Activated T-cell treated with anti-CD3 and anti-CD28 coated beads, Interleukin-2, amount 50 U/mL, for 24 hours (primary cell): ENCODE results near the gene CCDC40.
A peak's percentile ranks its signal among the peaks of the same experiment; 100 is the strongest.

Source experiments
- DNase-seq: peaks from one replicate; pipeline ENCODE4 v3.0.0-alpha.2; 2020
- H3K27ac Mint-ChIP-seq: 2 replicates; pipeline ENCODE4 v1.8.0; 2020; ENCODE audit warnings: mild to moderate bottlenecking, mixed read lengths
- H3K27me3 Mint-ChIP-seq: 2 replicates; pipeline ENCODE4 v1.8.0; 2020; ENCODE audit warnings: mixed read lengths
- H3K36me3 Mint-ChIP-seq: 2 replicates; pipeline ENCODE4 v1.8.0; 2020; ENCODE audit warnings: low read depth, mixed read lengths
- H3K4me1 Mint-ChIP-seq: 2 replicates; pipeline ENCODE4 v1.8.0; 2020; ENCODE audit warnings: low read depth, mixed read lengths
- H3K4me3 Mint-ChIP-seq: 2 replicates; pipeline ENCODE4 v1.8.0; 2020; ENCODE audit warnings: mild to moderate bottlenecking, moderate library complexity, mixed read lengths
- H3K9me3 Mint-ChIP-seq: 2 replicates; pipeline ENCODE4 v1.8.0; 2020; ENCODE audit warnings: mixed read lengths

CCDC40 gene

DNA sequence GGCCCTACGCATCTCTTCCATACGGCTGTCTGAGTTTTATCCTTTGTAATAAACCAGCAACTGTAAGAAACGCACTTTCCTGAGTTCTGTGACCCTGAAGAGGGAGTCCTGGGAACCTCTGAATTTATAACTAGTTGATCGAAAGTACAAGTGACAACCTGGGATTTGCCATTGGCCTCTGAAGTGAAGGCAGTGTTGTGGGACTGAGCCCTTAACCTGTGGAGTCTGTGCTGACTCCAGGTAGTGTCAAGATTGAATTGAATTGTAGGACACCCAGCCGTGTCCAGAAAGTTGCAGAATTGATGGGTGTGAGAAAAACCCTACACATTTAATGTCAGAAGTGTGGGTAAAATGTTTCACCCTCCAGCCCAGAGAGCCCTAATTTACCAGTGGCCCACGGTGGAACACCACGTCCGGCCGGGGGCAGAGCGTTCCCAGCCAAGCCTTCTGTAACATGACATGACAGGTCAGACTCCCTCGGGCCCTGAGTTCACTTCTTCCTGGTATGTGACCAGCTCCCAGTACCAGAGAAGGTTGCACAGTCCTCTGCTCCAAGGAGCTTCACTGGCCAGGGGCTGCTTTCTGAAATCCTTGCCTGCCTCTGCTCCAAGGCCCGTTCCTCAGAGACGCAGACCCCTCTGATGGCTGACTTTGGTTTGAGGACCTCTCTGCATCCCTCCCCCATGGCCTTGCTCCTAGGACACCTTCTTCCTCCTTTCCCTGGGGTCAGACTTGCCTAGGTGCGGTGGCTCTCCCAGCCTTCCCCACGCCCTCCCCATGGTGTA is 66.4 kb downstream of the CCDC40 start:
- Mint-ChIP-seq H3K27me3 (no peaks in the 10 kb centered on the region), H3K27ac (peak overlapping the region; percentile 90), H3K9me3 (no peaks in the 10 kb centered on the region), H3K36me3 (peaks cover 15% of the 10 kb centered on the region), H3K4me3 (peak overlapping the region; percentile 91), H3K4me1 (peaks cover 32% of the 10 kb centered on the region)
- no peak for DNase-seq

DNA sequence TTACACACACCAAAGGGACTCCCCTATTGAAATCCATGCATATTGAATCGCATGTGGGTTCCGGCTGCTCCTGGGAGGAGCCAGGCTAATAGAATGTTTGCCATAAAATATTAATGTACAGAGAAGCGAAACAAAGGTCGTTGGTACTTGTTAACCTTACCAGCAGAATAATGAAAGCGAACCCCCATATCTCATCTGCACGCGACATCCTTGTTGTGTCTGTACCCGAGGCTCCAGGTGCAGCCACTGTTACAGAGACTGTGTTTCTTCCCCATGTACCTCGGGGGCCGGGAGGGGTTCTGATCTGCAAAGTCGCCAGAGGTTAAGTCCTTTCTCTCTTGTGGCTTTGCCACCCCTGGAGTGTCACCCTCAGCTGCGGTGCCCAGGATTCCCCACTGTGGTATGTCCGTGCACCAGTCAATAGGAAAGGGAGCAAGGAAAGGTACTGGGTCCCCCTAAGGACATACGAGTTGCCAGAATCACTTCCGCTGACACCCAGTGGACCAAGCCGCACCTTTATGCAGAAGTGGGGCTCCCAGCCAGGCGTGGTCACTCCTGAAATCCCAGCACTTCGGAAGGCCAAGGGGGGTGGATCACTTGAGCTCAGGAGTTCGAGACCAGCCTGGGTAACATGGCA is 67.1 kb downstream of the CCDC40 start:
- peak overlapping the region; percentile 91 for H3K4me3 Mint-ChIP-seq
- H3K36me3 Mint-ChIP-seq = peaks cover 15% of the 10 kb centered on the region

DNA sequence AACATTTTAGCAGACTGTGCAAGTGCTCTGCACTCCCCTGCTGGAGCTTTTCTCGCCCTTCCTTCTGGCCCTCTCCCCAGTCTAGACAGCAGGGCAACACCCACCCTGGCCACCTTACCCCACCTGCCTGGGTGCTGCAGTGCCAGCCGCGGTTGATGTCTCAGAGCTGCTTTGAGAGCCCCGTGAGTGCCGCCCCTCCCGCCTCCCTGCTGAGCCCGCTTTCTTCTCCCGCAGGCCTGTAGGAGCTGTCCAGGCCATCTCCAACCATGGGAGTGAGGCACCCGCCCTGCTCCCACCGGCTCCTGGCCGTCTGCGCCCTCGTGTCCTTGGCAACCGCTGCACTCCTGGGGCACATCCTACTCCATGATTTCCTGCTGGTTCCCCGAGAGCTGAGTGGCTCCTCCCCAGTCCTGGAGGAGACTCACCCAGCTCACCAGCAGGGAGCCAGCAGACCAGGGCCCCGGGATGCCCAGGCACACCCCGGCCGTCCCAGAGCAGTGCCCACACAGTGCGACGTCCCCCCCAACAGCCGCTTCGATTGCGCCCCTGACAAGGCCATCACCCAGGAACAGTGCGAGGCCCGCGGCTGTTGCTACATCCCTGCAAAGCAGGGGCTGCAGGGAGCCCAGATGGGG is 68.0 kb downstream of the CCDC40 start:
- Mint-ChIP-seq H3K9me3 (no peaks in the 10 kb centered on the region), H3K27me3 (no peaks in the 10 kb centered on the region), H3K4me1 (peaks cover 30% of the 10 kb centered on the region), H3K36me3 (peaks cover 15% of the 10 kb centered on the region), H3K4me3 (no peak overlapping the region), H3K27ac (no peak overlapping the region)
- DNase-seq = no peak

More for the DNA sequence above, 67.1 kb downstream of the CCDC40 start:
- Mint-ChIP-seq H3K27ac (no peak overlapping the region), H3K9me3 (no peaks in the 10 kb centered on the region), H3K4me1 (peaks cover 32% of the 10 kb centered on the region), H3K27me3 (no peaks in the 10 kb centered on the region)
- DNase-seq = no peak

DNA sequence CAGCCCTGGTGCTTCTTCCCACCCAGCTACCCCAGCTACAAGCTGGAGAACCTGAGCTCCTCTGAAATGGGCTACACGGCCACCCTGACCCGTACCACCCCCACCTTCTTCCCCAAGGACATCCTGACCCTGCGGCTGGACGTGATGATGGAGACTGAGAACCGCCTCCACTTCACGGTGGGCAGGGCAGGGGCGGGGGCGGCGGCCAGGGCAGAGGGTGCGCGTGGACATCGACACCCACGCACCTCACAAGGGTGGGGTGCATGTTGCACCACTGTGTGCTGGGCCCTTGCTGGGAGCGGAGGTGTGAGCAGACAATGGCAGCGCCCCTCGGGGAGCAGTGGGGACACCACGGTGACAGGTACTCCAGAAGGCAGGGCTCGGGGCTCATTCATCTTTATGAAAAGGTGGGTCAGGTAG is 68.5 kb downstream of the CCDC40 start:
- H3K4me3 Mint-ChIP-seq = no peak overlapping the region
- no peaks in the 10 kb centered on the region for H3K9me3 Mint-ChIP-seq
- no peak for DNase-seq
- peaks cover 25% of the 10 kb centered on the region for H3K4me1 Mint-ChIP-seq
- H3K27ac Mint-ChIP-seq = no peak overlapping the region
- peaks cover 15% of the 10 kb centered on the region for H3K36me3 Mint-ChIP-seq
- no peaks in the 10 kb centered on the region for H3K27me3 Mint-ChIP-seq

DNA sequence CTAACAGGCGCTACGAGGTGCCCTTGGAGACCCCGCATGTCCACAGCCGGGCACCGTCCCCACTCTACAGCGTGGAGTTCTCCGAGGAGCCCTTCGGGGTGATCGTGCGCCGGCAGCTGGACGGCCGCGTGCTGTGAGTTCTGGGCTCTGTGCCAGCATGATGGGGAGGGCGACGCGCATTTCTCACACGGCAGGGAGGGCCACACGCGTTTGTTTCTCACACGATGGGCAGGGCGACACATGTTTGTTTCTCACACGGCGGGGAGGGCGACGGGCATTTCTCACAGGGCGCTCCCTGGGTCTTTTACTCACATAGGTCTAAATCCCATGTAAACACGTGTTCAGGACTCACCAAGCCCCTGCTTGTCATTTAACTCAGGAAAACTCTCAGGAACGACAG is 69.3 kb downstream of the CCDC40 start:
- Mint-ChIP-seq H3K4me1 (peaks cover 17% of the 10 kb centered on the region), H3K27ac (no peak overlapping the region), H3K36me3 (peaks cover 15% of the 10 kb centered on the region), H3K27me3 (no peaks in the 10 kb centered on the region), H3K9me3 (no peaks in the 10 kb centered on the region), H3K4me3 (no peak overlapping the region)
- no peak for DNase-seq

DNA sequence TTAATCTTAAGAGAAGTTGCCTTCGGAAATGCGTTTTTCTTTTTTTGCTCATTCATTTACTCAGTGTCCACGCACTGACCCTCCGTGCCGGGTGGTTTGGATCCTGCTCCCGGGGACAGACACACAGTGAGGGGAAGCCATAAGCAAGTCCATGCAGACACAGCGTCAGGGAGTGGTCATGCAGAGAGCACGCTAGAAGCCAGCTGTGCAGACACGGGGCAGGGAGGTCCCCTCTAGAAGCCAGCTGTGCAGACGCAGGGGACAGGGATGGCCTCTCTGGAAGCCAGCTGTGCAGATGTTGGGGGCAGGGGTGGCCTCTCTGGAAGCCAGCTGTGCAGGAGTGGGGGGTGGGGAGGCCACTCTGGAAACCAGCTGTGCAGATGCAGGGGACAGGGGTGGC is 69.7 kb downstream of the CCDC40 start:
- peaks cover 14% of the 10 kb centered on the region for H3K4me1 Mint-ChIP-seq
- H3K4me3 Mint-ChIP-seq = no peak overlapping the region
- no peaks in the 10 kb centered on the region for H3K9me3 Mint-ChIP-seq
- H3K36me3 Mint-ChIP-seq = peaks cover 15% of the 10 kb centered on the region
- H3K27me3 Mint-ChIP-seq = no peaks in the 10 kb centered on the region
- H3K27ac Mint-ChIP-seq = no peak overlapping the region
- no peak for DNase-seq

DNA sequence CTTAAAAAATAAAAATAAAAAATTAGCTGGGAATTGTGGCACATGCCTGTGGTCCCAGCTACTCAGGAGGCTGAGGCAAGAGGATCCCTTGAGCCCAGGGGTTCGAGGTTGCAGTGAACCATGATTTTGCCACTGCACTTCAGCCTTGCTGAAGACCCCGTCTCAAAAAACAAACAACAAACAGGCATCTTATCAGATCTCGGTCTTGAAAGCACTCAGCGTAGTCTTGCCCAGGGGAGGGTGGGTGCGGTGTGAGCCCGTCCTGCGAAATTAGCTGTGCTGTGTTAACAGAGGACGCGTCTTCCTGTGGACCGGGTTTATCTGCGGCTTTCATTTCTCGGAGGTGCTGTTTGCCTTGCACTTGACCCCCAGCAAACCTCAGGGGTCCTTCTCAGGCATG is 70.3 kb downstream of the CCDC40 start:
- Mint-ChIP-seq H3K9me3 (no peaks in the 10 kb centered on the region), H3K4me3 (no peak overlapping the region), H3K36me3 (peaks cover 12% of the 10 kb centered on the region), H3K27me3 (no peaks in the 10 kb centered on the region), H3K4me1 (peaks cover 14% of the 10 kb centered on the region), H3K27ac (no peak overlapping the region)
- DNase-seq = no peak

DNA sequence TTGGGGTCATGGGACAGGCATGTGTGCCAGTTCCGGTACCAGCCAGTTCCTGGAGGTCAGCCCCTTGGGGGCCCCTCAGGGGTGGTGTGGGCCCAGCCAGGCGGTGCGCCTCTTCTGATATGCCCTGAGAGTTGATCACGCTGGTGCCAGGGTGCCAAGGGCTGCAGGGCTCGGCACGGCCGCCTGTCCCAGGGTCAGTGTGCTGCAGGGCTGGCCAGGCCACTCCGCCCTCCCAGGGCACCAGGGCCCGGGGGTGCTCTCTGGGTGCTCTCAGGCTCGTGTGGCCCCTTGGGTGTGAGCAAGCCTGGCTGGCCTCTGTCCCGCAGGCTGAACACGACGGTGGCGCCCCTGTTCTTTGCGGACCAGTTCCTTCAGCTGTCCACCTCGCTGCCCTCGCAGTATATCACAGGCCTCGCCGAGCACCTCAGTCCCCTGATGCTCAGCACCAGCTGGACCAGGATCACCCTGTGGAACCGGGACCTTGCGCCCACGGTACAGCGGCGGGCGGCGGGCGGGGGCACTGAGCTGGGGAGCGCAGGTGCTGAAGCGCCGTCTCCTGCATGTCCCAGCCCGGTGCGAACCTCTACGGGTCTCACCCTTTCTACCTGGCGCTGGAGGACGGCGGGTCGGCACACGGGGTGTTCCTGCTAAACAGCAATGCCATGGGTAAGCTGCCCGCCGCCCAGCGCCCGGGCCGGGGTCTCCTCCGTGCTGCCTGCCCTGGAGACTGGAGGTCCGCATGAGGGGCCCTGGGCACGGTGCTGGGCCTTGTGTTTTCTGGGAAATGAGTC is 71.0 kb downstream of the CCDC40 start:
- H3K4me3 Mint-ChIP-seq = no peak overlapping the region
- peak; percentile 24 for DNase-seq
- no peaks in the 10 kb centered on the region for H3K27me3 Mint-ChIP-seq
- H3K4me1 Mint-ChIP-seq = peaks cover 8% of the 10 kb centered on the region
- peaks cover 8% of the 10 kb centered on the region for H3K36me3 Mint-ChIP-seq
- H3K9me3 Mint-ChIP-seq = no peaks in the 10 kb centered on the region
- H3K27ac Mint-ChIP-seq = no peak overlapping the region

DNA sequence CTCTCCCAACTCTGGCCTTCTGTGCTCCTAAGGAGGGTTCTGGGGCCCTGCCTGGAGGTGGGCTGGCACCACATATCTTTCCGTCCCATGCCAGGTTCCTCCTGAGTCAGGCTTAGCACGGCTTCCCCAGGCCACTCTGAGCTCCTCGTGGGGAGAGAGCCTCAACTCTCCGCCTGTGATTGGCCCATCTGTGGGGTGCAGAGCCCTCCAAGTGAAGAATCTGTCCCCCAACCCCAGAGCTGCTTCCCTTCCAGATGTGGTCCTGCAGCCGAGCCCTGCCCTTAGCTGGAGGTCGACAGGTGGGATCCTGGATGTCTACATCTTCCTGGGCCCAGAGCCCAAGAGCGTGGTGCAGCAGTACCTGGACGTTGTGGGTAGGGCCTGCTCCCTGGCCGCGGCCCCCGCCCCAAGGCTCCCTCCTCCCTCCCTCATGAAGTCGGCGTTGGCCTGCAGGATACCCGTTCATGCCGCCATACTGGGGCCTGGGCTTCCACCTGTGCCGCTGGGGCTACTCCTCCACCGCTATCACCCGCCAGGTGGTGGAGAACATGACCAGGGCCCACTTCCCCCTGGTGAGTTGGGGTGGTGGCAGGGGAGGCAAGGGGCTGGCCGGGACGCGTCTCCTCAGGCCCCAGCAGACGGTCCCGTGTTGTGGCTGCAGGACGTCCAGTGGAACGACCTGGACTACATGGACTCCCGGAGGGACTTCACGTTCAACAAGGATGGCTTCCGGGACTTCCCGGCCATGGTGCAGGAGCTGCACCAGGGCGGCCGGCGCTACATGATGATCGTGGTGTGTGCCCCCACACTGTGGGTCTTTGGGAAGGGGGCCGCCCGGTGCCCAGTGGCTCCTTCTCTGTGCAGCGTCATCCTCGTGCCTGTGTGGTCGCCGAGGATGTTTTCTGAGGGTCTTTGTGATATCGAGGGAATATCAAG is 71.9 kb downstream of the CCDC40 start:
- Mint-ChIP-seq H3K4me1 (peaks cover 2% of the 10 kb centered on the region), H3K4me3 (no peak overlapping the region), H3K27me3 (no peaks in the 10 kb centered on the region), H3K27ac (no peak overlapping the region), H3K9me3 (no peaks in the 10 kb centered on the region), H3K36me3 (peaks cover 8% of the 10 kb centered on the region)
- peak; percentile 16 for DNase-seq

DNA sequence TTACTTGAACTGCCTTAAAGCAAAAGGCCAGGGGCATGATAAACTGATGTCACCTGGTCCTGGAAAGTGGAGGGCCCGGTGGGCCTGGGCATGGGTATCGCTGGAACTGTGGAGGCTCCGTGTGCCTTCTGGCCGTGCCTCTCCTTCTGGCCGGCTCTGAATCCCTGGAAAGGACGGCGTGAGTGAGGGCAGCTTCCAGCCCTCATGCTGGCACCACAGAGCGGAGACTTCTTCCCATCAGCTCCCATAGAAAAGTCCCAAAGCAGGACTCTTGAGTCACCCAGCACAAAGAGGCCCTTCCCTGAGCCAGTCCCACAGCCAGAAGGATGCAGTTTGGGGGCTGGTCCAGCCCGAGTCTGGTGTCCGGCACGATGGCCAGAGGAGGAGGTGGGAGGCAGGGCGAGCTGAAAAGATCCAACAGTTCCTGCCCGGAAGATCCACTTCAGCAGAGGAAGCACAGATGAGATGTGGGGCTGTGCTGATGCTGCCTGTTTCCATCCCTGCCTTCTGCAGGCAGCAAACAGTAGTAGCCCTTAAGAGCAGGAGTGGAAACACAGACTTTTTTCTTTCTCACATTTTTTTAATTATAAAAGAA is 72.7 kb downstream of the CCDC40 start:
- Mint-ChIP-seq H3K27me3 (no peaks in the 10 kb centered on the region), H3K4me3 (no peak overlapping the region), H3K9me3 (no peaks in the 10 kb centered on the region), H3K27ac (no peak overlapping the region), H3K4me1 (no peaks in the 10 kb centered on the region), H3K36me3 (peaks cover 8% of the 10 kb centered on the region)
- peak; percentile 5 for DNase-seq

DNA sequence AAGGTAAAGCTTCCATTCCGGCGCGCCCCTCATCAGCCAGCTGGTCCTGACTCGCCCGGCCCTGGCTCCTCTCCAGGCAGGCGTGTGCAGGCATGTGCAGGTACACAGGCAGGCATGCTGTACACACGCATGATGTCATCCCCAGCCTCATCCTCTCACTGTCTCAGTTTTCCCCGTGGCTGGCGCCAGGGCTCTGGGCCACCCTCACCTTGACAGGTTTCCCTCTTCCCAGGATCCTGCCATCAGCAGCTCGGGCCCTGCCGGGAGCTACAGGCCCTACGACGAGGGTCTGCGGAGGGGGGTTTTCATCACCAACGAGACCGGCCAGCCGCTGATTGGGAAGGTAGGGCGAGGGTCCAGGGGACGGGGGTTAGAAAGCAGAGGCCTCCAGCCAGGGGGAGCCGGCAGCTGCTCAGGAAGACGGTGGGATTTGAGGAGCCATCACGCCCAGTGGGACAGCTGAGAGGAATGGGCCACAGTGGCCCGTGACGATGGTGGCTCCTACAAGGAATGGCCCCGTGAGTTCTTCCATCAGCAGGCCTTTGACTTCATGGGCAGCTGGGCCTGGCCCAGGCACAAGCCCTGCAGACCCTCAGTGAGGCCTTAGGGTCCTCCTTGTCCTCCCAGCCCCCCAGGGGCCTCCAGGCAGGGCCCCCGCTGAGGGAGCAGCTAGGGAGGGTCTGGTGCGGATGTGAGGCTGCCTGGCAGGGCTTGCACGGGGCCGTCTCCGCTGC is 73.4 kb downstream of the CCDC40 start:
- no peaks in the 10 kb centered on the region for H3K4me1 Mint-ChIP-seq
- DNase-seq = peak; percentile 6
- no peaks in the 10 kb centered on the region for H3K9me3 Mint-ChIP-seq
- peaks cover 8% of the 10 kb centered on the region for H3K36me3 Mint-ChIP-seq
- no peak overlapping the region for H3K4me3 Mint-ChIP-seq
- no peaks in the 10 kb centered on the region for H3K27me3 Mint-ChIP-seq
- no peak overlapping the region for H3K27ac Mint-ChIP-seq

DNA sequence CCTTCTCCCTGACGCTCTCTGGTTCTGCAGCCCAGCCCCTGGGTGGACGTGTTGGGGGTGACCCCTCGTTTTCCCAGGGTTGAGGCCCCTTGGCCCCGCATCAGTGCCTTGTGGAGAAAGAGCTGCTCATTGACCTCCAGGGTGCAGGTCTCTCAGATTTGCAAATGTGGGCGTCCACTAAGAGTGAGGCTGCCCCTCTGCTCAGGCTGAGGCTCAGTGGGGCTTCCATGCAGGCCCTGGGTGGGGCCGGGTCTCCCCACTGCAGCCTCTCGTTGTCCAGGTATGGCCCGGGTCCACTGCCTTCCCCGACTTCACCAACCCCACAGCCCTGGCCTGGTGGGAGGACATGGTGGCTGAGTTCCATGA is 74.0 kb downstream of the CCDC40 start:
- Mint-ChIP-seq H3K9me3 (peaks cover 3% of the 10 kb centered on the region), H3K4me1 (no peaks in the 10 kb centered on the region), H3K36me3 (peaks cover 7% of the 10 kb centered on the region), H3K4me3 (no peak overlapping the region), H3K27ac (no peak overlapping the region), H3K27me3 (no peaks in the 10 kb centered on the region)
- peak; percentile 21 for DNase-seq
